ENCODE results near the gene FSTL4. TPM values are rescaled to one million over a fixed set of nuclear protein-coding genes. Genes with fewer than 3 reads are reported as not detected.

FSTL4 gene
- total RNA-seq, 1 experiment from 2014 or later = 2.1 TPM

- in situ Hi-C loops (cut with HindIII; ENCODE audit: low pct_unique_long_range_greater_than_20kb, low sequenced_read_pairs) = no loop called here
- DNase-seq (ENCODE audit: low read depth, low spot score) = no peak
Observed at GRCh38 chr5:133278317-133278716, 334.0 kb downstream of the FSTL4 start.

DNA sequence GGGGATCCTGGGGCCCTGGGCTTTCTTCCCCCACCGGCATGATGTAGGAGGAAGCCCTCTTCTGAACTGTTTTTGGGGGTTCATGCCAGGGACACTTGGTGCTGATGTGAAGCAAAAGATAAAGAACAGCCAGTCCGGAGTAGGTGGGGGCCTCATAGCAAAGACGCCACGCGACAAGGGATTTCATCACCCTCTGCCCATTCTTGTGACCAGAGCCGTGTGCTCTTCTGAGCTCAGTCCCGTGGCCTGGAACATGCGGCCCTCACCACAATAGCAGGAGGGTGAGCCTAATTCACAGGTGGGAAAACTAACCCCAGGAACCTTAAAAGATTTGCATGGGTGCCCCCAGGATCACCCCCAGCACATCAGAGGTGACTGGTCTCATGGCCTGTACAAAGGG, 334.6 kb downstream of the FSTL4 start:
- no peak for DNase-seq (ENCODE audit: low read depth, low spot score)
- in situ Hi-C loops (cut with HindIII; ENCODE audit: low pct_unique_long_range_greater_than_20kb, low sequenced_read_pairs) = no loop called here

DNA sequence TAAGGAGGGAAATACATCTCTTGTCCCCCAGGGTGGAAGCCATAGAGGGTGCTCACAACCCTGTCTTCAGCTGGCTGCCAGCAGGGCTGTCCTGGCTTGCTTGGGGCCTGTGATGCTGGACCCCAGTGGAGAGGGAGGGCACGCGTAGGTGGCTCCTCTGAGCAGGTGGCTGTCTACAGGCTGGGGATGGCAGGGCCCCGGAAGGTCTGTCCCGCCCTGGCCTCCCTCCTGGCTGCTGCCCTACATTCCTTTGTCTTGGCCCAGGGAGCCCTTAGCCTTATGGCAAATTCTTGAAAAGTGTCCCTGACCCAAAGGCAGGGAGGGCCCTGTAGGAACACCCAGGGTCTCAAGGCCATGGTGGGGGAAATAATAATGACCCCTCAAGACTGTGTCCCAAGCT, 336.2 kb downstream of the FSTL4 start:
- in situ Hi-C loops (cut with HindIII; ENCODE audit: low pct_unique_long_range_greater_than_20kb, low sequenced_read_pairs) = no loop called here
- DNase-seq (ENCODE audit: low read depth, low spot score) = no peak

DNA sequence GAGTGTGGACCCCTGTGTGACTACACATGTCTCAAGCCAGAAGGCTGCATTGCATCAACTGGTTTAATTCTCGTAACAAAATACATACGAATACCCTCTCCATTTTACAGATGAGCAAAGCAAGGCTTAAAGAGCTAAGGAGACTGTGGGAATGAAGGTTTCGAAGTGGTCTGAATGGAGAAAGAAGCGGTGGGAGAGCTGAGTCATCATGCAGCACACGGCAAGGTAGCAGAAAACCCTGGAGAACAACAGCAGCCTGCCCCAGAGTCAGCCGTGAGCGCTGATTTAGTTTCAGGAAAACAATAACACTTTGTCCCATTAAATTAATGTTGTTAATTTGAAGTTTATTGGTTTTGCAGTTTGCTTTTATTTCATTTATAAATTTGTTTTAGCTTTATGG, 336.7 kb downstream of the FSTL4 start:
- in situ Hi-C loops (cut with HindIII; ENCODE audit: low pct_unique_long_range_greater_than_20kb, low sequenced_read_pairs) = no loop called here

GRCh38 chr5:133274597-133274935, 337.8 kb downstream of the FSTL4 start:
- no peak for DNase-seq (ENCODE audit: low read depth, low spot score)
- in situ Hi-C loops (cut with HindIII; ENCODE audit: low pct_unique_long_range_greater_than_20kb, low sequenced_read_pairs) = no loop called here

More for the DNA sequence above, 336.7 kb downstream of the FSTL4 start:
- no peak for DNase-seq (ENCODE audit: low read depth, low spot score)

DNA sequence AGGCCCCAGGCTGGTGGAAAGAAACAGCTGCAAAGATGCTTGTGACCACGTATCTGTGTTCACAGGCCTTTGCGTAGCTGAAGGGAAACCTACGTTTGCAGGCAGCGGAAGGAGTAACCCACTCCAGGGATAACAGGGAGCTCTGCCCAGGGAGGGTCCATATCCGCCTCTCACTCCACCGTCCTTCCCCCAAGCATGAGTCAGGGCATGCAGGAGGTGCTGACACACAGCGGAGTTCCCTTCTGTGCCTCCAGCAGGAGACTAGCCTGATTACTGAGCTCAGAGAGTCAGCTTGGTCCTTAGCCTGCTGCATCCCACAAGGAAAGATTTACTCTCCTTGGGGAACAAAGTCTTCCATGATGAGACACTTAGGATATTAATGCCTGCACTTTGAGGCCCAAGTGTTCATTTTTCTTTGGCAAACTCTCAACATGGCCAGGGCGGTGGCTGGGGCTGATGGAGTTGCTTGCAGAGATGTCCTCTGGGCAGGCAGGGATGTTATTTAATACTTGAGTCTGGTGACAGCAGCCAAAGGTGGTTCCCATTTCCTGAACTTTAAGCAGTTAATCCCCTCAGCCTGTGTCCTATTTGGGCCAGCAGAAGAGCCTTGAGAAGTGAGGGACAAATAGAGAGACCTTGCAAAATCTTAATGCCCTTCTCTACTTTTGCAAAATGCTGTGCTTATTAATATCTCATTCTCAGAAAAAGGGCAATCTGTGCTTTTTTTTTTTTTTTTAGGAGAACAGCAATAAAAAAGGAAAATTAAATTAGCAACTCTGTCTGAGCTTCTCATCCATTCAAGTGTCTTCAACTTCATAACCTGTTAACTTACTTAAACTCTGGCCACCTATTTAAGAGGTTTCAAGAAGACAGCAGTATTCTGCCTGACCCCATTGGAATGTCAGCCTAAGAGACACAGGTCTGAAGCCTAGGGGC, 338.4 kb downstream of the FSTL4 start:
- in situ Hi-C loops (cut with HindIII; ENCODE audit: low pct_unique_long_range_greater_than_20kb, low sequenced_read_pairs) = no loop called here
- DNase-seq (ENCODE audit: low read depth, low spot score) = no peak

- in situ Hi-C loops (cut with HindIII; ENCODE audit: low pct_unique_long_range_greater_than_20kb, low sequenced_read_pairs) = no loop called here
Observed at GRCh38 chr5:133272345-133272744, 340.0 kb downstream of the FSTL4 start.

GRCh38 chr5:133271606-133272005, 340.7 kb downstream of the FSTL4 start:
- no peak for DNase-seq (ENCODE audit: low read depth, low spot score)
- in situ Hi-C loops (cut with HindIII; ENCODE audit: low pct_unique_long_range_greater_than_20kb, low sequenced_read_pairs) = no loop called here

More at GRCh38 chr5:133272345-133272744, 340.0 kb downstream of the FSTL4 start:
- DNase-seq (ENCODE audit: low read depth, low spot score) = no peak

DNA sequence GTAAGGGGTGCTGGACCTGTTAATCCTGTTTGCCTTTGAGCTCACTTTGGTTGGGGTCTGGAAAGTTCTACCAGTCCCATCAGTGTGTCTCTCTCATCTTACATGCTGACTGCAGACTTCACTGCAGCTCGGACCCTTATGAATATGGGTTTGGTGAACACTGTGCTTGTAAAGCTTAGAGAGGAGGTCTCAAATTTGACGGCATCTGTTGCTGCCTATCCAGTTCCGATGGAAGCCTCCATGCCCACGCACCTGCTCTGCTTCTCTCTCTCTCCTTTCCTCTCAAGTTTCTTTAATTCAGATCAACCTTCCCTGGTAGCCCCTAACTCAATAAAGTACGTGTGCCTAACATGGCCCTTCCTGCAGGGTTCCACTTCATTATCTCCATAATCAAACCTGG, 342.6 kb downstream of the FSTL4 start:
- in situ Hi-C loops (cut with HindIII; ENCODE audit: low pct_unique_long_range_greater_than_20kb, low sequenced_read_pairs) = no loop called here
- DNase-seq (ENCODE audit: low read depth, low spot score) = no peak

DNA sequence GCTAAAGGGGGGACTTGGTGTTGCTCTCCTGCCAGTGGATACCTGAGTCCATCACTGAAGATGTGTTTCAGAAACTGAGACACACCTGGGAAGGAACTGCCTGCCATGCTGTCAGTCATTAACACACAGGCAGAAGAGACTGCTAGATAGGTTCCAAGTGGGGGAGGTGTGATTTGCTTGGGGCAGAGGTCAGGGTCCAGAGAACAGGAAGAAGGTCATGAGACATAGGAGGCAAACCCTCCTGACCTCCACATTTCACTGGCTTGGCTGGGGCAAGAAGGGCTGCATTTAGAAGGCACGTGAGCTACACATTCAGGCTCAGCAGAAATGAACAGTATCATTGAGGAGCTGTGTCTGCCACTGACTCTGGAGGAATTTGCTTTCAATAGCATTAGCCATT, 344.7 kb downstream of the FSTL4 start:
- peak; percentile 28 for DNase-seq (ENCODE audit: low read depth, low spot score)
- in situ Hi-C loops (cut with HindIII; ENCODE audit: low pct_unique_long_range_greater_than_20kb, low sequenced_read_pairs) = no loop called here

GRCh38 chr5:133266966-133267365, 345.4 kb downstream of the FSTL4 start:
- in situ Hi-C loops (cut with HindIII; ENCODE audit: low pct_unique_long_range_greater_than_20kb, low sequenced_read_pairs) = no loop called here
- no peak for DNase-seq (ENCODE audit: low read depth, low spot score)

GRCh38 chr5:133266527-133266878, 345.8 kb downstream of the FSTL4 start:
- in situ Hi-C loops (cut with HindIII; ENCODE audit: low pct_unique_long_range_greater_than_20kb, low sequenced_read_pairs) = no loop called here
- no peak for DNase-seq (ENCODE audit: low read depth, low spot score)

- in situ Hi-C loops (cut with HindIII; ENCODE audit: low pct_unique_long_range_greater_than_20kb, low sequenced_read_pairs) = no loop called here
- DNase-seq (ENCODE audit: low read depth, low spot score) = no peak
Observed at GRCh38 chr5:133265720-133266526, 346.4 kb downstream of the FSTL4 start.

DNA sequence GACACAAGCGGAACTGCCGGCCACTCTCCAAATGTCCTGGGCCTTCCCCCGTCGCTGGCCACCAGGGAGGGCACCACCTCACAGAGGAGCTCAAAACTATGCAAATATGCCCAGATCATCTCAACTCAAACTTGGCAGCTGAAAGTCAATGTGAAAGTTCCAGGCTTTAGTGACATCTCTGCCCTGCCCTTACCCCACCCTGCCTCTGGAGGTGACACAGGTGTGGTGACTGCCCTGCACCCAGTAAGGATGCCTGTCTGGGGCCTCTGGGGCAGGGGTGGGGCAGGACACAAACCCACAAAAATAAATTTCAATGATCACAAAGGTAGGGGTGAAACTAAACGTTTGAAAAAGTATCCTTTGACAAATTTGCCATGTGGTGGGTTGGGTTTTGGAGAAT, 347.1 kb downstream of the FSTL4 start:
- no peak for DNase-seq (ENCODE audit: low read depth, low spot score)
- in situ Hi-C loops (cut with HindIII; ENCODE audit: low pct_unique_long_range_greater_than_20kb, low sequenced_read_pairs) = no loop called here

GRCh38 chr5:133262690-133263089, 349.7 kb downstream of the FSTL4 start:
- DNase-seq (ENCODE audit: low read depth, low spot score) = no peak
- in situ Hi-C loops (cut with HindIII; ENCODE audit: low pct_unique_long_range_greater_than_20kb, low sequenced_read_pairs) = no loop called here

GRCh38 chr5:133261993-133262392, 350.3 kb downstream of the FSTL4 start:
- in situ Hi-C loops (cut with HindIII; ENCODE audit: low pct_unique_long_range_greater_than_20kb, low sequenced_read_pairs) = no loop called here

DNA sequence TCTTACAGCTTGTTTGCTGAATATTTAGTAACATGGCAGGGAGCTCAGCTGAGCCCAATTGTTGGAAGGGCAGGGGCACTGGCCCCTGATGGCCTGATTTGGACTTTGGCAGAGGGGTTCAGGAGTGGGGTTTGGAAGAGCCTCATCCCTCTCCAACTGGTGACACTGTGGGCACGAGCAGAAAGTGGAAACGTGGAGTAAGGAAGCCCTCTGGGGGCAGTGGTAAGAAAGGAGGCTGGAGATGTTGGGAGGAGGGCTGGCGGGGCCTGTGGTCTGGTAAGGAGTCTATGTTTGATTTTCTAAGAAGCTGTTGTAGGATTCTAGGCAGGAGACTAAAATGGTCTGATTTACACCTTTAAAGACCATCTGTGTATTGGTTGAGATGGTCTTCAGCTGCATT, 351.6 kb downstream of the FSTL4 start:
- in situ Hi-C loops (cut with HindIII; ENCODE audit: low pct_unique_long_range_greater_than_20kb, low sequenced_read_pairs) = no loop called here
- DNase-seq (ENCODE audit: low read depth, low spot score) = no peak

More at GRCh38 chr5:133261993-133262392, 350.3 kb downstream of the FSTL4 start:
- no peak for DNase-seq (ENCODE audit: low read depth, low spot score)

DNA sequence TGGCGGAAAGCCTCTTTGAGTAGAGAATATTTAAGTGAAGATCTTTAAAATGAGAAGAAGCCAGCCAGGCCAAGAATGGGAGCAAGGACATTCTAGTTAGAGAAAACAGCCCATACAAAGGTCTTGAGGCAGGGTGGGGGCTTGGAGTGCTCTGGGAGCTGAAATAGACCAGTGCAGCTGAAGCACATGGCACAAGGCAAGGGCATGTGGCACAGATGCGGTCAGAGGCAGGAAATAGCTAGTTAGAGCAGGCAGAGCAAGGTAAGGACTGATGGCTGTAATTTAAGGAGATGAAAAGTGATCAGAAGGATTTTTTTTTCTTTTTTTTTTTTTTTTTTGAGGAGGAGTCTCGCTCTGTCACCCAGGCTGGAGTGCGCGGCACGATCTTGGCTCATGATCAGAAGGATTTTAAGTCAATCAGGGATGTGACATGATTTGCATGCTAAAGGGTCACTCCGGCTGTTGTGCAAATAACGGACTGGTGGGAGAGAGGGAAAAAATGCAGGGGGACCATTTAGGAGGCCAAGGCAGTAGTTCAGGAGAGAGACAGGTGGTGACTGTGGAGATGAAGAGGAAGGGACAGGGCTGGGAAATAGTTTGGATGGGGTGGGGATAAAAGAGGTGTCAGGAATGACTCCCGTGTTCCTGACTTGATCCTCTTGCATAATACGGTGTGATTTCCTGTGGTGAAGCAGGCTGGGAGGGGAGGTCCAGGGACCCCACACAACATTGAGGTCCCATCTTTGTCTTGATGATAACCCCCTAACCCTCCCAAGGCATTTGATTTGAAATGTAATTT, 352.9 kb downstream of the FSTL4 start:
- in situ Hi-C loops (cut with HindIII; ENCODE audit: low pct_unique_long_range_greater_than_20kb, low sequenced_read_pairs) = no loop called here
- no peak for DNase-seq (ENCODE audit: low read depth, low spot score)
